Hepatocyte (in vitro differentiated cells): ENCODE data around the gene SLC6A12.

Source experiments
- EZH2 ChIP-seq: fragments of 200-600 bp; sonication (generic); IDR thresholded peaks from 2 replicates; pipeline ENCODE4 v1.6.1; 2016; ENCODE audit warnings: antibody characterized with exemption, mild to moderate bottlenecking, borderline replicate concordance
- EZH2phosphoT487 ChIP-seq: fragments of 200-600 bp; sonication (generic); IDR thresholded peaks from one replicate; pipeline ENCODE4 v1.6.1; 2018; ENCODE audit warnings: antibody characterized with exemption, mild to moderate bottlenecking, low read depth, moderate library complexity; ENCODE audit not compliant: unreplicated experiment, severe bottlenecking
- TF ChIP-seq, protein P1 (sequence below): fragments of 200-600 bp; sonication (generic); IDR thresholded peaks from 2 replicates; pipeline ENCODE4 v1.5.1; 2016; ENCODE audit warnings: antibody characterized with exemption, mild to moderate bottlenecking; ENCODE audit not compliant: poor library complexity

DNA sequence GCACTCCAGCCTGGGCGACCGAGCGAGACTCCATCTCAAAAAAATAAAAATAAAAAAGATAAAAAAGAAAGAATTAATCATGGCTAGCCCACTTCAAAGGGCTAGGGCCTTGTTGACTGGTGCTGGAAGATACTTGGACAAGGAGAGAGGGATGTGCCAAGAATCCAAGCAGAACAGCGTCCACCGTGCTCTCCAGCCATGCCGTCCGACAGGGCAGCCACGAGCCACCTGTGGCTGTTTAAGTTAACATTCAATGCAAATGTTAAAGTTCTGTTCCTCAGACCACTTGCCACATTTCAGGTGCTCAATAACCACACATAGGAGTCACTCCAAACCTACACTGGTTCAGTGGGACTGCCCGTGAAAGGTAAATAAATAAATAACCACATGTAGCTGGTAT, 27.3 kb upstream of the SLC6A12 start:
- TF ChIP-seq, protein P1, sequence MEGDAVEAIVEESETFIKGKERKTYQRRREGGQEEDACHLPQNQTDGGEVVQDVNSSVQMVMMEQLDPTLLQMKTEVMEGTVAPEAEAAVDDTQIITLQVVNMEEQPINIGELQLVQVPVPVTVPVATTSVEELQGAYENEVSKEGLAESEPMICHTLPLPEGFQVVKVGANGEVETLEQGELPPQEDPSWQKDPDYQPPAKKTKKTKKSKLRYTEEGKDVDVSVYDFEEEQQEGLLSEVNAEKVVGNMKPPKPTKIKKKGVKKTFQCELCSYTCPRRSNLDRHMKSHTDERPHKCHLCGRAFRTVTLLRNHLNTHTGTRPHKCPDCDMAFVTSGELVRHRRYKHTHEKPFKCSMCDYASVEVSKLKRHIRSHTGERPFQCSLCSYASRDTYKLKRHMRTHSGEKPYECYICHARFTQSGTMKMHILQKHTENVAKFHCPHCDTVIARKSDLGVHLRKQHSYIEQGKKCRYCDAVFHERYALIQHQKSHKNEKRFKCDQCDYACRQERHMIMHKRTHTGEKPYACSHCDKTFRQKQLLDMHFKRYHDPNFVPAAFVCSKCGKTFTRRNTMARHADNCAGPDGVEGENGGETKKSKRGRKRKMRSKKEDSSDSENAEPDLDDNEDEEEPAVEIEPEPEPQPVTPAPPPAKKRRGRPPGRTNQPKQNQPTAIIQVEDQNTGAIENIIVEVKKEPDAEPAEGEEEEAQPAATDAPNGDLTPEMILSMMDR: no peak
- no peak for TF ChIP-seq EZH2phosphoT487
- no peak for TF ChIP-seq EZH2
